Uterus (tissue), 4 donors: ENCODE results near the gene GBA2. TPM values are rescaled to one million over a fixed set of nuclear protein-coding genes. Genes with fewer than 3 reads are reported as not detected.
A peak's percentile ranks its signal among the peaks of the same experiment; 100 is the strongest.

Experiments used
- DNase-seq, 2 donors: peaks; one replicate each; pipeline ENCODE4 v3.0.0-alpha.2; 2019 to 2020
- H3K27ac ChIP-seq, 2 donors: fragments of 200-600 bp; sonication (generic); 1 replicate in 1 of 2; 2 replicates in 1 of 2; pipeline ENCODE4 v1.5.1; 2016 to 2018
- H3K27me3 ChIP-seq, 2 donors: fragments of 200-600 bp; sonication (generic); one replicate each; pipeline ENCODE4 v1.5.1; 2018 to 2019; ENCODE audit warnings: control low read depth in 1 of 2
- H3K36me3 ChIP-seq, 2 donors: fragments of 200-600 bp; sonication (generic); one replicate each; pipeline ENCODE4 v1.5.1; 2019; ENCODE audit warnings: control low read depth in 1 of 2
- H3K4me1 ChIP-seq, 2 donors: fragments of 200-600 bp; sonication (generic); one replicate each; pipeline ENCODE4 v1.5.1; 2018 to 2019; ENCODE audit warnings: control low read depth in 1 of 2
- H3K4me3 ChIP-seq, 2 donors: fragments of 200-600 bp; sonication (generic); 1 replicate in 1 of 2; 2 replicates in 1 of 2; pipeline ENCODE4 v1.5.1; 2018 to 2019; ENCODE audit warnings: mild to moderate bottlenecking in 1 of 2
- H3K9me3 ChIP-seq, 2 donors: fragments of 200-600 bp; sonication (generic); one replicate each; pipeline ENCODE4 v1.5.1; 2019; ENCODE audit warnings: control low read depth in 1 of 2
- CTCF ChIP-seq, 4 experiments: fragments of 200-600 bp in 2 of 4; fragments of 450-650 bp in 2 of 4; sonication (generic) in 2 of 4; IDR thresholded peaks; one replicate each; pipeline ENCODE4 v1.5.1; 2016 to 2019; ENCODE audit warnings: antibody characterized with exemption in 4 of 4, mild to moderate bottlenecking in 2 of 4, moderate library complexity in 1 of 4
- POLR2A ChIP-seq, 2 donors: fragments of 450-650 bp; IDR thresholded peaks; one replicate each; pipeline ENCODE4 v1.6.1; 2016; ENCODE audit warnings: antibody characterized with exemption in 2 of 2, mild to moderate bottlenecking in 1 of 2, moderate library complexity in 1 of 2
- intact Hi-C: fragments of 100-400 bp; cut with DNase I; formaldehyde crosslinking; loops from one replicate; pipeline ENCODE4 v1.15.1; 2023; ENCODE audit warnings: low total_unique reads
- total RNA-seq, 4 donors: library from RNA; depleted of rRNA in 3 of 4; stranded (reverse); fragments of >200 nt in 3 of 4; gene quantifications; one replicate each; pipeline versions ENCODE4 v1.1.0 to v1.2.4, GENCODE V29; 2014 to 2023
- donor health status: DM: yes; HTN: yes; CAD: no.

GBA2 gene
- total RNA-seq, 4 donors from 2014 or later: 26.9 to 104 (median 42.1) TPM

- Histone ChIP-seq H3K4me3 (no peak overlapping the region), H3K27ac (no peak overlapping the region), H3K36me3 (no peaks in the 10 kb centered on the region), H3K9me3 (no peaks in the 10 kb centered on the region), H3K27me3 (no peaks in the 10 kb centered on the region), H3K4me1 (no peaks in the 10 kb centered on the region)
- no peak for DNase-seq
- TF ChIP-seq CTCF (IDR thresholded peaks at IDR 0.05) (no peak), POLR2A (IDR thresholded peaks at IDR 0.05) (no peak)
- intact Hi-C loops: no loop called here
These were observed 26.0 kb upstream of the GBA2 start for GRCh38 chr9:35774907-35775635.

GRCh38 chr9:35771943-35772342 lies 22.9 kb upstream of the GBA2 start:
- TF ChIP-seq POLR2A (IDR thresholded peaks at IDR 0.05) (no peak), CTCF (IDR thresholded peaks at IDR 0.05) (no peak)
- H3K4me3 ChIP-seq: no peak overlapping the region
- no peaks in the 10 kb centered on the region for H3K27me3 ChIP-seq
- H3K4me1 ChIP-seq: no peaks in the 10 kb centered on the region
- H3K36me3 ChIP-seq: no peaks in the 10 kb centered on the region
- DNase-seq: no peak
- intact Hi-C loops: no loop called here
- no peak overlapping the region for H3K27ac ChIP-seq
- no peaks in the 10 kb centered on the region for H3K9me3 ChIP-seq

GRCh38 chr9:35771534-35771933 lies 22.5 kb upstream of the GBA2 start:
- peak overlapping the region in 1 of 2 donors; percentile 16 for H3K27ac ChIP-seq
- H3K36me3 ChIP-seq: no peaks in the 10 kb centered on the region
- H3K9me3 ChIP-seq: no peaks in the 10 kb centered on the region
- H3K27me3 ChIP-seq: no peaks in the 10 kb centered on the region
- TF ChIP-seq CTCF (IDR thresholded peaks at IDR 0.05) (no peak), POLR2A (IDR thresholded peaks at IDR 0.05) (no peak)
- no peak overlapping the region for H3K4me3 ChIP-seq
- intact Hi-C loops: no loop called here
- H3K4me1 ChIP-seq: no peaks in the 10 kb centered on the region
- DNase-seq: no peak

GRCh38 chr9:35771075-35771433 lies 22.0 kb upstream of the GBA2 start:
- TF ChIP-seq CTCF (IDR thresholded peaks at IDR 0.05) (no peak), POLR2A (IDR thresholded peaks at IDR 0.05) (no peak)
- DNase-seq: no peak
- Histone ChIP-seq H3K36me3 (no peaks in the 10 kb centered on the region), H3K27ac (peak overlapping the region in 1 of 2 donors; percentile 16), H3K4me1 (no peaks in the 10 kb centered on the region), H3K4me3 (no peak overlapping the region), H3K9me3 (no peaks in the 10 kb centered on the region), H3K27me3 (no peaks in the 10 kb centered on the region)
- intact Hi-C loops: no loop called here

- Histone ChIP-seq H3K27me3 (no peaks in the 10 kb centered on the region), H3K27ac (no peak overlapping the region), H3K4me1 (no peaks in the 10 kb centered on the region), H3K4me3 (no peak overlapping the region), H3K36me3 (no peaks in the 10 kb centered on the region), H3K9me3 (no peaks in the 10 kb centered on the region)
- DNase-seq: no peak
- TF ChIP-seq POLR2A (IDR thresholded peaks at IDR 0.05): no peak
- TF ChIP-seq CTCF (IDR thresholded peaks at IDR 0.05): no peak
- intact Hi-C loops: no loop called here
These were observed 20.7 kb upstream of the GBA2 start for GRCh38 chr9:35769763-35770162.
